Measurements from ENCODE around the gene KPNA2. TPM values are rescaled to one million over a fixed set of nuclear protein-coding genes. Genes with fewer than 3 reads are reported as not detected.
"Not testable (repeated sequence)": the region's sequence is repeated elsewhere in the genome, so short reads cannot be mapped to it uniquely, and the experiment has no call there.

The KPNA2 gene
- polyA plus RNA-seq, 3 donors = 23.2 to 36.1 (median 23.2) TPM

GRCh38 chr17:68085771-68086381 lies 50.3 kb downstream of the KPNA2 start:
- Histone ChIP-seq H3K4me1 (ENCODE audit: control insufficient read depth in 1 of 2, insufficient read depth in 2 of 2, low read length in 2 of 2) (peaks cover 38 to 39% of the 10 kb centered on the region in 2 donors), H3K27ac (ENCODE audit: low read depth in 1 of 2, low read length in 2 of 2) (peak overlapping the region; percentile 10 to 59), H3K36me3 (replicated peaks in 1 of 2; ENCODE audit: control insufficient read depth in 1 of 2, insufficient read depth in 2 of 2, low read length in 2 of 2) (no peaks in the 10 kb centered on the region), H3K9ac (ENCODE audit: insufficient read depth, low read length, poor library complexity, severe bottlenecking) (peak overlapping the region; percentile 8), H2AFZ (ENCODE audit: insufficient read depth, low read depth, low read length, poor library complexity, severe bottlenecking) (peak overlapping the region; percentile 72), H3K27me3 (ENCODE audit: control insufficient read depth in 2 of 2, insufficient read depth in 2 of 2, low read length in 2 of 2) (no peaks in the 10 kb centered on the region), H3K9me3 (replicated peaks in 1 of 2; ENCODE audit: control insufficient read depth in 1 of 2, insufficient read depth in 1 of 2, low read length in 2 of 2) (peaks cover 0 to 2% of the 10 kb centered on the region in 2 donors), H4K20me1 (ENCODE audit: insufficient read depth, low read length) (no peaks in the 10 kb centered on the region), H3K79me2 (ENCODE audit: insufficient read depth, low read length) (no peaks in the 10 kb centered on the region), H3K4me2 (replicated peaks; ENCODE audit: extremely low read depth, low read length, poor library complexity, severe bottlenecking) (peak overlapping the region; percentile 55), H3K4me3 (replicated peaks in 1 of 3; ENCODE audit: low read depth in 2 of 3, low read length in 3 of 3) (peak overlapping the region; percentile 5 to 66 (median 31))
- Mint-ChIP-seq H3K36me3 (no peaks in the 10 kb centered on the region), H3K4me1 (peaks cover 46% of the 10 kb centered on the region), H3K9me3 (peaks cover 1 to 10% (median 5%) of the 10 kb centered on the region in 7 donors), H3K4me3 (peak overlapping the region; percentile 68 to 85), H3K27me3 (ENCODE audit: low read depth in 3 of 3) (no peaks in the 10 kb centered on the region), H3K27ac (peak overlapping the region; percentile 76 to 94 (median 86))
- 0% methylated on average over 7 of the region's 7 CpGs for WGBS (ENCODE audit: insufficient coverage)
- intact Hi-C loops (cut with micrococcal nuclease) = no loop called here
- peak; percentile 7 to 35 (median 33) for DNase-seq
- TF ChIP-seq CTCF (IDR thresholded peaks at IDR 0.05) = no peak

- Mint-ChIP-seq H3K27ac (peak overlapping the region; percentile 76 to 94 (median 86)), H3K4me3 (peak overlapping the region; percentile 68 to 85), H3K4me1 (peaks cover 46% of the 10 kb centered on the region)
- H4K20me1 ChIP-seq (ENCODE audit: insufficient read depth, low read length); H3K9ac ChIP-seq (ENCODE audit: insufficient read depth, low read length, poor library complexity, severe bottlenecking); intact Hi-C loops (cut with micrococcal nuclease); H3K27me3 Mint-ChIP-seq (ENCODE audit: low read depth in 3 of 3); H3K36me3 Mint-ChIP-seq; H3K9me3 Mint-ChIP-seq; H3K27me3 ChIP-seq (ENCODE audit: control insufficient read depth in 2 of 2, insufficient read depth in 2 of 2, low read length in 2 of 2); H3K9me3 ChIP-seq (replicated peaks in 1 of 2; ENCODE audit: control insufficient read depth in 1 of 2, insufficient read depth in 1 of 2, low read length in 2 of 2); H3K79me2 ChIP-seq (ENCODE audit: insufficient read depth, low read length); H3K4me3 ChIP-seq (replicated peaks in 1 of 3; ENCODE audit: low read depth in 2 of 3, low read length in 3 of 3); H3K36me3 ChIP-seq (replicated peaks in 1 of 2; ENCODE audit: control insufficient read depth in 1 of 2, insufficient read depth in 2 of 2, low read length in 2 of 2); DNase-seq: not testable (repeated sequence)
- 69% methylated on average over 3 of the region's 4 CpGs for WGBS (ENCODE audit: insufficient coverage)
- H3K27ac ChIP-seq (ENCODE audit: low read depth in 1 of 2, low read length in 2 of 2) = peak overlapping the region; percentile 13 to 59
- peak overlapping the region; percentile 72 for H2AFZ ChIP-seq (ENCODE audit: insufficient read depth, low read depth, low read length, poor library complexity, severe bottlenecking)
- peak overlapping the region; percentile 16 for H3K4me2 ChIP-seq (replicated peaks; ENCODE audit: extremely low read depth, low read length, poor library complexity, severe bottlenecking)
- H3K4me1 ChIP-seq (ENCODE audit: control insufficient read depth in 1 of 2, insufficient read depth in 2 of 2, low read length in 2 of 2) = peaks cover 38 to 39% of the 10 kb centered on the region in 2 donors
Observed at GRCh38 chr17:68086666-68087065, 51.1 kb downstream of the KPNA2 start.

- H4K20me1 ChIP-seq (ENCODE audit: insufficient read depth, low read length); H3K79me2 ChIP-seq (ENCODE audit: insufficient read depth, low read length); H3K27me3 Mint-ChIP-seq (ENCODE audit: low read depth in 3 of 3); H3K9me3 Mint-ChIP-seq; H3K4me3 ChIP-seq (replicated peaks in 1 of 3; ENCODE audit: low read depth in 2 of 3, low read length in 3 of 3); H3K27me3 ChIP-seq (ENCODE audit: control insufficient read depth in 2 of 2, insufficient read depth in 2 of 2, low read length in 2 of 2); H3K36me3 Mint-ChIP-seq; H3K9ac ChIP-seq (ENCODE audit: insufficient read depth, low read length, poor library complexity, severe bottlenecking); H3K9me3 ChIP-seq (replicated peaks in 1 of 2; ENCODE audit: control insufficient read depth in 1 of 2, insufficient read depth in 1 of 2, low read length in 2 of 2); intact Hi-C loops (cut with micrococcal nuclease); DNase-seq; H3K36me3 ChIP-seq (replicated peaks in 1 of 2; ENCODE audit: control insufficient read depth in 1 of 2, insufficient read depth in 2 of 2, low read length in 2 of 2): not testable (repeated sequence)
- H3K27ac Mint-ChIP-seq = peak overlapping the region in 5 of 7 donors; percentile 37 to 83 (median 42)
- Histone ChIP-seq H3K27ac (ENCODE audit: low read depth in 1 of 2, low read length in 2 of 2) (peak overlapping the region in 1 of 2 donors; percentile 59), H2AFZ (ENCODE audit: insufficient read depth, low read depth, low read length, poor library complexity, severe bottlenecking) (peak overlapping the region; percentile 72), H3K4me1 (ENCODE audit: control insufficient read depth in 1 of 2, insufficient read depth in 2 of 2, low read length in 2 of 2) (peaks cover 38 to 39% of the 10 kb centered on the region in 2 donors), H3K4me2 (replicated peaks; ENCODE audit: extremely low read depth, low read length, poor library complexity, severe bottlenecking) (peak overlapping the region; percentile 16)
- WGBS (ENCODE audit: insufficient coverage) = 0% methylated on average over 2 of the region's 11 CpGs
- H3K4me1 Mint-ChIP-seq = peaks cover 46% of the 10 kb centered on the region
- peak overlapping the region; percentile 16 to 85 for H3K4me3 Mint-ChIP-seq
Observed at GRCh38 chr17:68087131-68087623, 51.6 kb downstream of the KPNA2 start.

All from CD14-positive monocyte (primary cell).